DMS53 treated with DMSO at 0.1 percent for 48 hours (cell line): ENCODE results near the gene CDH4.
"Not testable (repeated sequence)": the region's sequence is repeated elsewhere in the genome, so short reads cannot be mapped to it uniquely, and the experiment has no call there.

Experiments
- DNase-seq: peaks from one replicate; lab custom pipeline; 2025; ENCODE audit not compliant: unreplicated experiment; lab: John Stamatoyannopoulos, UW

The CDH4 gene

GRCh38 chr20:61939691-61940360, 687.8 kb downstream of the CDH4 start:
- no peak for DNase-seq

- no peak for DNase-seq
These were observed 688.4 kb downstream of the CDH4 start for GRCh38 chr20:61940491-61940890.

- DNase-seq: no peak
These were observed 689.1 kb downstream of the CDH4 start for GRCh38 chr20:61940976-61941720.

- no peak for DNase-seq
These were observed 689.8 kb downstream of the CDH4 start for GRCh38 chr20:61941721-61942405.

- DNase-seq: no peak
These were observed 690.5 kb downstream of the CDH4 start for GRCh38 chr20:61942526-61942925.

- not testable (repeated sequence) for DNase-seq
These were observed 692.9 kb downstream of the CDH4 start for GRCh38 chr20:61944967-61945366.

- not testable (repeated sequence) for DNase-seq
These were observed 693.4 kb downstream of the CDH4 start for GRCh38 chr20:61945495-61945894.

GRCh38 chr20:61948056-61948455, 696.0 kb downstream of the CDH4 start:
- DNase-seq: not testable (repeated sequence)

- no peak for DNase-seq
These were observed 696.7 kb downstream of the CDH4 start for GRCh38 chr20:61948586-61949362.

- no peak for DNase-seq
These were observed 697.3 kb downstream of the CDH4 start for GRCh38 chr20:61949363-61949713.

- no peak for DNase-seq
These were observed 697.9 kb downstream of the CDH4 start for GRCh38 chr20:61949714-61950640.

GRCh38 chr20:61950641-61951071, 698.6 kb downstream of the CDH4 start:
- no peak for DNase-seq

- DNase-seq: no peak
These were observed 699.9 kb downstream of the CDH4 start for GRCh38 chr20:61951695-61952533.

GRCh38 chr20:61953037-61954021, 701.3 kb downstream of the CDH4 start:
- no peak for DNase-seq

- DNase-seq: no peak
These were observed 702.4 kb downstream of the CDH4 start for GRCh38 chr20:61954276-61955021.

GRCh38 chr20:61955668-61956395, 703.8 kb downstream of the CDH4 start:
- no peak for DNase-seq
